ENCODE measurements around the gene DNAH6.
"Not testable (repeated sequence)": the region's sequence is repeated elsewhere in the genome, so short reads cannot be mapped to it uniquely, and the experiment has no call there.

DNAH6 gene

GRCh38 chr2:84516234-84516986 is at the start of gene DNAH6:
TSS of gene DNAH6 (plus strand) at chr2:84516498. CDS start at chr2:84517827, 1,329 bp downstream.
- DNase-seq = peak; percentile 56

DNA sequence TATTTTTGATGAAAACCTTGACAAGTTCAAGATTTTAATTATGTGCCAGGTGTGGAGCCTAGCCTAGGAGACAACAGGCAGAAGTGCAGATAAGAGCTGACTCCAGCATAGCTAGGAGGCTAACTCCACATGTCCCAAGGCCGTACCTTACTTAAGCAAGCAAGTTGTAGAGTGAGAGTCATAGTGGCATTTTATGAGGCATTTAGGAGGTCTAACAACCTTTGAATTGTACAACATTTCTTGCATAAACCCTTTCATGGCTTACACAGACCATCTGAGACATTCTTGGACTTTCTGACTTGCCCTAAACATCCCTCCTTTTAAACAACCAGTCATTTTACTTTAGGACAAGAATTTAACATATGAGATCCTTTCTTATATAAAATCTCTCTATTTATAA is 48.9 kb upstream of the DNAH6 start:
- no peak for DNase-seq

GRCh38 chr2:84472423-84472822 is 43.9 kb upstream of the DNAH6 start:
- DNase-seq = not testable (repeated sequence)

- no peak for DNase-seq
Observed at GRCh38 chr2:84472856-84473565, 43.3 kb upstream of the DNAH6 start.

- DNase-seq = no peak
Observed at GRCh38 chr2:84474176-84474575, 42.1 kb upstream of the DNAH6 start.

GRCh38 chr2:84477886-84478285 is 38.4 kb upstream of the DNAH6 start:
- no peak for DNase-seq

DNA sequence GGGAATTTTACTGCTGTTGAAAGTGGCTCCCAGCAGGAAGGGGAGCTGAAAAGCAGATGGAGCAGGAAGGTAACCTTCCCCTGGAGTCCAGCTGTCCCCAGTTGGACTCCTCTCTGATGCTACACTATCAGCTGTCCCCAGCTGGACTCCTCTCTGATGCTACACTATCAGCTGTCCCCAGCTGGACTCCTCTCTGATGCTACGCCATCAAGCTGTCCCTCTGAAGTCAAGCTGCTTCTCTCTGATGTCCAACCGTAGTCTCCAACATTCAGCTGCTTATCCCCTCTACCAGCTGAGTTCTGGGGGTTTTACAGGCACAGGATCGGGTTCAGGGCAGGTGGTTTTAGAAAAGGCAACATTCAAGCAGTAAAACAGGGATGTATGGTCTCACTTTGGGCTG is 37.4 kb upstream of the DNAH6 start:
- no peak for DNase-seq

GRCh38 chr2:84481702-84482101 is 34.6 kb upstream of the DNAH6 start:
- no peak for DNase-seq

DNA sequence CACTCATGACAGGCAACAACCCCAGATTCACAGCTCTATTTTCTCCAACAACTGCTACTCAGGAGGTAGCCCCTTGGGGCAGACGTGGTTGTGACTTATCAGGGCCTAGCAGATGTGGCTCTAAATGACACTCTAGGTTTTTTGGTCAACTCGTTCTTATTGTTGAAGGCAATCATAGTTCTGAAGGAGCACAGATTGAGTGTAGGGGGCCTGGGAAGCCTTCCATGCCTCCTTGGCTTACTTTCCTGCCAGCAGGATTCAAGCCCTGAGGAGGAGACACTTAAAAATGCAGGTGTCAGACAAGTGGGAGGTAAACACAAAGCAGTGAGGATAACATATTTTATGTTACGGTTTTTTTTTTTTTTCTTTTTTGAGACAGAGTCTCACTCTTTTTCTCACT is 33.7 kb upstream of the DNAH6 start:
- no peak for DNase-seq

DNA sequence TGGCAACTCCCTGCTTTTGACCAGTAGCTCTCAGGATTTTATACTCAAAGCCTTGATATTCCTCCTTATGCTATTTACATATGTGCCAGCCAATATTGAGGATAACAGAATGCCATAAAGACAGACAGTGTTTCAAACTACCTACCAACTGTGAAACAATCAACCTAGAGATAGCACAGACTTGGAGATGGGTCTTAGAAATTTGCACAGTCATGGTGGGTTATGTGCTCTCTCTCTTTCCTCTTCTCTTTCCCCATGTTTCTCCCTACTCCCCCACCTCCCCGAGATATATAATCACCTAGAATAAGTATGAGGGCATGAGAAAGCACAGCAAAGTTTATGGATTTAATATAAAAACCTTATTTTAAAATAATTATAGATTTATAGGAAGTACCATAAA is 33.0 kb upstream of the DNAH6 start:
- no peak for DNase-seq

DNA sequence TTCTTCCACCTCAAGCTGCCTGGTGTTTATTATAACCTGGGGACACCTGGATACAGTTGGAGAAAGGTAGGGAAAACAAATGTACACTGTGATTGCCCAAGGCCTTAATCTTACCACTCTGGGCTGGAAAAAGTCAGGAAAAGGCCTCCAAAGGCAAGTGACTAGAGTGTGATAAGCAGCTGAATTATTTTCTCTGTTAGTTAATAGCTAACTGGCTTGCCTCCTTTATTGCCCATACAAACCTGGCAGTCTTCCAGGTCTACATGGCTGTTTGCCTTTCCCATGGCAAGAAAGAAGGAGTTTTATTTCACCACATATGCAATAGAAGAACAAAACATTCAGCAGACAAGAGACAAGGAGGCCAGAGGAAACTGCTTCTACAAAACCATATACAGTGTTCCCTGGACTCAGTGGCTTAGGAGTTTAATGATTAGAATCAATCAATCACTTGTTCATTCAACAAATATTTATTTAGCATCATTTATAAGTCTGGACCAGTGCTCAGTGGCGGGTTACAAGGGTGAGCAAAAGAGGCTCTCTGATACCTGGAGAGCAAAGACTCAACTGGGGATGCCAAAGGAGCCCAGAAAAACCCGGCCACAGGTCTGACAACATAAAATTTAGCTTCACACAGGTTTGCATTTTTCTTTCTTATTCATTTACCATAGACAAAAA is 29.7 kb upstream of the DNAH6 start:
- DNase-seq = no peak

GRCh38 chr2:84487298-84487996 is 28.9 kb upstream of the DNAH6 start:
- no peak for DNase-seq

DNA sequence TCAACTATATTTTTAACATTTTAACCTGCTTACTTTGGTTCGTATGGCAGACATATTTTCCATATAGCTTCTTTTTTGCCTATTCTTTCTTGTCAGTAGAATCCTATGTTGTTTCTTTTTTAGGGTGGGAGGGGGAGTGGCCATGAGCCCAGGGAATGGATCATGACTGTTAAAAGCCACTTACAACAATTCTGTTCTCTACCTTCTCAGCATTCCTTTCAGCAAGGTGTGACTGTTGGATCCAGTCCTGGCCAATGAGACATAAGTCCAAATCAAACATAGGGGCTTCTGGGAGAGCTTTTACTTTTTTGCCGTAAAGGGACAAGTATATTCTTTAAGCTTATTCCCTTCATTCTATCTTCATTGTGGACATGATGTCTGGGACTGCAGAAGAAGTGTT is 25.0 kb upstream of the DNAH6 start:
- DNase-seq = no peak

DNA sequence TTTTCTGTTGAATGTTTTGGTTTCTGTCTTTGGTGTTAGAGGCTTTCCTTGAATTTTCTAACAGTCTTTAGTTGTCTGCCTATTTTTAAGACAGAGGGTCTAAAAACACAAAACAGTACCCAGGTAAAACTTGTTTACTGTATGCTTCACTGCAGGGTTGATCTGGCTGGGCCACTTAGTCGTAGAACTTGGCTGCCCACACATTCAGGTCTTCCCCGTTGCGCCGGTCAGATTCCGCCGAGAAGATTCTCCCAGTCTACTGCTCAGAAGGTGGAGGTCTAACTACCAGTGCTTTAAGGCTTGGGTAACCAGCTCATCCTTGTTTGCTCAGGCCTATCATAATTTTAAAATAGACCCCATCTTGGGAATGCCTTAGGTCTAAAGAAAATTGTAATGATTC is 24.6 kb upstream of the DNAH6 start:
- DNase-seq = no peak

GRCh38 chr2:84492571-84492970 is 23.7 kb upstream of the DNAH6 start:
- no peak for DNase-seq

GRCh38 chr2:84493514-84493913 is 22.8 kb upstream of the DNAH6 start:
- DNase-seq = no peak

GRCh38 chr2:84494070-84494469 is 22.2 kb upstream of the DNAH6 start:
- no peak for DNase-seq

GRCh38 chr2:84495539-84496146 is 20.7 kb upstream of the DNAH6 start:
- no peak for DNase-seq

DNA sequence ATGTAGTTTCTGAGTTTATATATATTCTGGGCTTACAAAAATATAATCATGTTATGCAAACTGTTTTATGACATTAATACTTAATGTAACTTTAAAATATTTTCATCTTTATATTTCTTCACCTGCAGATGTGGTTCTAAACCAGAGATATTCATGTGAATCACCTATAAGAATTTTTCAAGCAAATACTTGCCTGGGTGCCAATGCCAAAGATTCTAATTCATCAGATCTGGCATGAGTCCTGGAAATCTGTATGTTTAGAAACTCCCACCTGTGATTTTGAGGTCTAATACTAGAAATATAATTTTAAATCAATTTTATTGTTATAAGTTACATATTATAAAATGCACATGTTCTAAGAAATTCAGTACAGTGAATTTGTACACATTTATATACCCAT is 19.9 kb upstream of the DNAH6 start:
- DNase-seq = no peak

GRCh38 chr2:84497285-84497684 is 19.0 kb upstream of the DNAH6 start:
- no peak for DNase-seq

DNA sequence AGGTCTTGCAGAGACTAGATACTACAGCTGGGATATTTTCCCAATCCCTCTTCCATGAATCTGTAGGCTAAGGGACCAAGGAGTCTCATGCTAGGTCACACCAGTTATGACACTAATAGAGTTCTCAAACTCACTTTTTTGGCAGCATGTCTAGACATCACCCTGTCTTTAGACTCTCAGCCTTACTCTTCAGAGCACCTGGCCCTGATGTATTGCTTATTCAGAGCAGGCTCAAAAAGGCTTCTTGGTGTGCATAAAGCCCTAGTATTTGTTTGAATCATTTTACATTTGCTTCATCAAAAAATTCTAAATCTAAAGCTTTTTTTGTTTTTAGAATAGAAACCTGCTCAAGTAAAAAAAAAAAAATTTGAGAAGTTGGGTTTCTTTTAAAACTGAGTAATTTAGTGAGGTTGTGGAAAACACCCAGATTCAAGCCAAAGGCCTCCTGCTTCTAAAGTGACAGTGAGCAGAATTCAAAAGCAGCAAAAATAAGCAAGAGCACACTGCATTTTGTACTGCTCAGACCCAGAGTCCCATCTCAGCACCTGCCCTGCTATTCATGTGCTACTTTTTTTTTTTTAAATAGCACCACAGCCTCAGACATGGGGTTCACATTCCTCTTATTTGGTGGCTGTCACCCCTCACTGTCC is 18.0 kb upstream of the DNAH6 start:
- DNase-seq = no peak

DNA sequence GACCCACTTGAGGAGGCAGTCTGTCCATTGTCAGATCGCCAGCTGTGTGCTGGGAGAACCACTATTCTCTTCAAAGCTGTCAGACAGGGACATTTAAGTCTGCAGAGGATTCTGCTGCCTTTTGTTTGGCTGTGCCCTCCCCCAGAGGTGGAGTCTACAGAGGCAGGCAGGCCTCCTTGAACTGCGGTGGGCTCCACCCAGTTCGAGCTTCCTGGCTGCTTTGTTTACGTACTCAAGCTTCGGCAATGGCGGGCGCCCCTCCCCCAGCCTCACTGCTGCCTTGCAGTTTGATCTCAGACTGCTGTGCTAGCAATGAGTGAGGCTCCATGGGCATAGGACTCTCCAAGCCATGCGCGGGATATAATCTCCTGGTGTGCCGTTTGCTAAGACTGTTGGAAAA is 5.3 kb upstream of the DNAH6 start:
- DNase-seq = not testable (repeated sequence)
